H1 (cell line): Measurements from ENCODE around the gene INPP5A.

Experiments used
- EGR1 ChIP-seq: IDR thresholded peaks from 2 replicates; pipeline ENCODE4 v1.6.1; 2011; ENCODE audit warnings: low read depth, low read length, borderline replicate concordance
- EP300 ChIP-seq, 2 experiments: IDR thresholded peaks; 1 replicate in 1 of 2; 2 replicates in 1 of 2; pipeline ENCODE4 v1.6.1; 2011 to 2012; ENCODE audit warnings: low read depth in 2 of 2, low read length in 2 of 2, mild to moderate bottlenecking in 2 of 2, borderline replicate concordance in 1 of 2, inconsistent platforms in 1 of 2, moderate library complexity in 1 of 2
- POLR2A ChIP-seq, 2 experiments: IDR thresholded peaks; 1 replicate in 1 of 2; 2 replicates in 1 of 2; pipeline ENCODE4 v1.6.1; 2011; ENCODE audit warnings: low read depth in 2 of 2, low read length in 2 of 2, mild to moderate bottlenecking in 2 of 2; ENCODE audit errors: control extremely low read depth in 1 of 2
- TF ChIP-seq, protein P1 (sequence below): IDR thresholded peaks from 2 replicates; pipeline ENCODE4 v1.6.1; 2011; ENCODE audit warnings: low read length, improper control_type of control experiment

DNA sequence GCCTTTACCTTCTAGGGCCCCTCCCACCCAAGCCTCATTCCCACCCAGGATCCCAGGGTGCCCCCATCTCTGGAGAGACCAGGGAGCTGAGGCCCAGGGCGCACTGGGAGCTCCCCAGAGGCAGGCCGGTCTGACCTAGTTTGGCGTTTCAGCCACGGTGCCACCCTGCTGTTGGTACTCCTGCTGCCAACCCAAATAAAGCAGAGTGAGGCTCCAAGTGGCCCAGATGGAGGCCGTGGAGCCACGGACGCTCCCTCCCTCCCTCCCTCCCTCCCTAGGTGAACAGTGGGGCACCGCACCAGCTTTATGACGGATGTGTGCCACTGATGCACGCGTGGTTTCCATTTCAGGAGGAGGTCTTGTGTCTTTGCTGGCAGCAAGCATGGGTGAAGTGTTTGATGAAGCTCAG is 1.8 kb downstream of the INPP5A start:
- TF ChIP-seq, protein P1, sequence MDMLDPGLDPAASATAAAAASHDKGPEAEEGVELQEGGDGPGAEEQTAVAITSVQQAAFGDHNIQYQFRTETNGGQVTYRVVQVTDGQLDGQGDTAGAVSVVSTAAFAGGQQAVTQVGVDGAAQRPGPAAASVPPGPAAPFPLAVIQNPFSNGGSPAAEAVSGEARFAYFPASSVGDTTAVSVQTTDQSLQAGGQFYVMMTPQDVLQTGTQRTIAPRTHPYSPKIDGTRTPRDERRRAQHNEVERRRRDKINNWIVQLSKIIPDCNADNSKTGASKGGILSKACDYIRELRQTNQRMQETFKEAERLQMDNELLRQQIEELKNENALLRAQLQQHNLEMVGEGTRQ: no peak
- no peak for TF ChIP-seq EP300 (IDR thresholded peaks at IDR 0.05; ENCODE audit: borderline replicate concordance in 1 of 2, low read depth in 2 of 2, low read length in 2 of 2)
- no peak for TF ChIP-seq EGR1
- TF ChIP-seq POLR2A (IDR thresholded peaks at IDR 0.05; ENCODE audit: control extremely low read depth in 1 of 2, low read depth in 2 of 2, low read length in 2 of 2): no peak
